HG03521 (cell line): ENCODE data around the gene ADAMTSL2.

ENCODE experiments used
- ATAC-seq: cut with Tn5 transposase; IDR thresholded peaks from one replicate; pipeline ENCODE4 v1.9.1; 2021; ENCODE audit warnings: mild to moderate bottlenecking, moderate library complexity; ENCODE audit not compliant: unreplicated experiment

ADAMTSL2 gene

GRCh38 chr9:133602277-133602676 is 67.8 kb downstream of the ADAMTSL2 start:
- no peak for ATAC-seq

- ATAC-seq, result no peak
These were observed 68.8 kb downstream of the ADAMTSL2 start for GRCh38 chr9:133603135-133603927.

GRCh38 chr9:133604214-133604613 is 69.7 kb downstream of the ADAMTSL2 start:
- ATAC-seq, result no peak

GRCh38 chr9:133604856-133605255 is 70.4 kb downstream of the ADAMTSL2 start:
- no peak for ATAC-seq

- ATAC-seq, result no peak
These were observed 70.9 kb downstream of the ADAMTSL2 start for GRCh38 chr9:133605446-133605845.

- no peak for ATAC-seq
These were observed 71.6 kb downstream of the ADAMTSL2 start for GRCh38 chr9:133605856-133606707.

- no peak for ATAC-seq
These were observed 72.2 kb downstream of the ADAMTSL2 start for GRCh38 chr9:133606708-133607025.

- no peak for ATAC-seq
These were observed 72.9 kb downstream of the ADAMTSL2 start for GRCh38 chr9:133607381-133607780.

GRCh38 chr9:133607976-133608375 is 73.5 kb downstream of the ADAMTSL2 start:
- no peak for ATAC-seq

- ATAC-seq, result no peak
These were observed 73.9 kb downstream of the ADAMTSL2 start for GRCh38 chr9:133608382-133608781.

GRCh38 chr9:133608889-133609288 is 74.4 kb downstream of the ADAMTSL2 start:
- ATAC-seq, result no peak

- no peak for ATAC-seq
These were observed 75.0 kb downstream of the ADAMTSL2 start, which contains the start of gene FAM163B for GRCh38 chr9:133609311-133610098. Gene FAM163B (minus strand): TSS chr9:133609389. CDS start chr9:133580223, 29,166 bp downstream.

GRCh38 chr9:133610845-133611244 is 76.3 kb downstream of the ADAMTSL2 start:
- ATAC-seq, result no peak

GRCh38 chr9:133612051-133612450 is 77.5 kb downstream of the ADAMTSL2 start:
- no peak for ATAC-seq

- no peak for ATAC-seq
These were observed 78.3 kb downstream of the ADAMTSL2 start for GRCh38 chr9:133612816-133613215.

- ATAC-seq, result no peak
These were observed 78.9 kb downstream of the ADAMTSL2 start for GRCh38 chr9:133613432-133613831.

GRCh38 chr9:133614056-133614455 is 79.6 kb downstream of the ADAMTSL2 start:
- ATAC-seq, result no peak

GRCh38 chr9:133614678-133615077 is 80.2 kb downstream of the ADAMTSL2 start:
- ATAC-seq, result no peak

- ATAC-seq, result no peak
These were observed 80.7 kb downstream of the ADAMTSL2 start for GRCh38 chr9:133615186-133615585.

- no peak for ATAC-seq
These were observed 81.2 kb downstream of the ADAMTSL2 start for GRCh38 chr9:133615606-133616188.
